H1 (cell line): ENCODE data around the gene CWH43. TPM values are rescaled to one million over a fixed set of nuclear protein-coding genes. Genes with fewer than 3 reads are reported as not detected.

Experiments used
- CTCF ChIA-PET: fragments of 300-600 bp; sonication (Branson Sonifier 250); formaldehyde crosslinking; loops from one replicate; lab custom pipeline; 2021; ENCODE audit not compliant: partially characterized antibody; lab: Charles Lee
- POLR2A ChIA-PET: fragments of 300-600 bp; sonication (Branson Sonifier 250); formaldehyde crosslinking; loops from one replicate; lab custom pipeline; 2021; ENCODE audit warnings: inconsistent platforms; ENCODE audit not compliant: partially characterized antibody; lab: Charles Lee
- DNase-seq, 2 experiments: peaks; one replicate each; pipeline versions ENCODE4 v3.0.0 to v3.0.0-alpha.2; 2010 to 2022; ENCODE audit warnings: low spot score in 2 of 2, low read depth in 1 of 2, mixed read lengths in 1 of 2
- FAIRE-seq: peaks from 2 replicates; lab custom pipeline; 2011; peaks lifted over from hg19 to GRCh38; lab: Jason Lieb, UNC
- H2AFZ ChIP-seq: 2 replicates; pipeline ENCODE4 v1.8.1; 2012; ENCODE audit warnings: low read length, inconsistent platforms
- H2AK5ac ChIP-seq: 2 replicates; pipeline ENCODE4 v1.6.1; 2013; ENCODE audit warnings: low read depth, low read length
- H2BK120ac ChIP-seq: replicated peaks from 2 replicates; pipeline ENCODE3; 2013; ENCODE audit warnings: low read depth, low read length, inconsistent platforms
- H2BK12ac ChIP-seq: 2 replicates; pipeline ENCODE4 v1.6.1; 2013; ENCODE audit warnings: low read depth, low read length
- H2BK15ac ChIP-seq: 2 replicates; pipeline ENCODE4 v1.6.1; 2013; ENCODE audit warnings: low read length
- H2BK20ac ChIP-seq: 2 replicates; pipeline ENCODE4 v1.6.1; 2013; ENCODE audit warnings: low read length
- H2BK5ac ChIP-seq: 2 replicates; pipeline ENCODE4 v1.6.1; 2013; ENCODE audit warnings: low read depth, low read length
- H3K14ac ChIP-seq: 2 replicates; pipeline ENCODE4 v1.6.1; 2013; ENCODE audit warnings: inconsistent platforms; ENCODE audit not compliant: insufficient read length
- H3K18ac ChIP-seq: 2 replicates; pipeline ENCODE4 v1.6.1; 2013; ENCODE audit warnings: low read length; ENCODE audit errors: extremely low read depth
- H3K23ac ChIP-seq: 2 replicates; pipeline ENCODE4 v1.6.1; 2013; ENCODE audit warnings: inconsistent platforms; ENCODE audit not compliant: insufficient read length
- H3K23me2 ChIP-seq: 2 replicates; pipeline ENCODE4 v1.6.1; 2013; ENCODE audit warnings: low read depth, low read length
- H3K27ac ChIP-seq: 2 replicates; pipeline ENCODE4 v1.6.1; 2011; ENCODE audit warnings: low read depth, low read length, inconsistent platforms
- H3K27me3 ChIP-seq, 4 experiments: replicated peaks in 1 of 4; 1 replicate in 1 of 4; 2 replicates in 3 of 4; pipeline versions ENCODE4 v1.6.1 to v1.8.1; 2011 to 2013; ENCODE audit warnings: low read length in 3 of 4, mild to moderate bottlenecking in 3 of 4, inconsistent platforms in 2 of 4, mixed read lengths in 2 of 4, moderate library complexity in 1 of 4; ENCODE audit not compliant: control insufficient read depth in 3 of 4, insufficient read depth in 3 of 4; ENCODE audit errors: extremely low read depth in 1 of 4
- H3K36me3 ChIP-seq, 4 experiments: 2 replicates each; pipeline versions ENCODE4 v1.6.1 to v1.8.1; 2011 to 2013; ENCODE audit warnings: mild to moderate bottlenecking in 4 of 4, low read length in 3 of 4, moderate library complexity in 2 of 4, control low read depth in 1 of 4, inconsistent platforms in 1 of 4; ENCODE audit not compliant: insufficient read depth in 4 of 4, control insufficient read depth in 2 of 4
- H3K4ac ChIP-seq: replicated peaks from 2 replicates; pipeline ENCODE3; 2013; ENCODE audit warnings: low read length, low read depth, mixed read lengths, inconsistent platforms; ENCODE audit not compliant: insufficient read length
- H3K4me1 ChIP-seq, 4 experiments: replicated peaks in 1 of 4; 1 replicate in 1 of 4; 2 replicates in 3 of 4; pipeline versions ENCODE4 v1.6.1 to v1.8.1; 2011 to 2013; ENCODE audit warnings: low read length in 3 of 4, inconsistent platforms in 2 of 4, mixed read lengths in 1 of 4; ENCODE audit not compliant: insufficient read depth in 4 of 4, control insufficient read depth in 3 of 4
- H3K4me2 ChIP-seq, 2 experiments: 2 replicates each; pipeline versions ENCODE4 v1.6.1 to v1.8.1; 2011 to 2013; ENCODE audit warnings: low read depth in 2 of 2, low read length in 2 of 2, control low read depth in 1 of 2, inconsistent platforms in 1 of 2, mild to moderate bottlenecking in 1 of 2; ENCODE audit not compliant: insufficient read depth in 1 of 2
- H3K4me3 ChIP-seq, 4 experiments: fragments of 200-600, 300-600 bp in 1 of 4; sonication (generic), shearing (Covaris generic), sonication (Bioruptor Twin) in 1 of 4; 2 replicates each; pipeline versions ENCODE4 v1.5.1 to v1.8.1; 2011 to 2016; ENCODE audit warnings: low read length in 4 of 4, low read depth in 3 of 4, control low read depth in 2 of 4, inconsistent platforms in 2 of 4, mild to moderate bottlenecking in 2 of 4, mixed read lengths in 1 of 4, moderate library complexity in 1 of 4; ENCODE audit not compliant: insufficient read depth in 2 of 4; ENCODE audit errors: extremely low read depth in 1 of 4
- H3K56ac ChIP-seq: replicated peaks from 2 replicates; pipeline ENCODE3; 2013; ENCODE audit warnings: low read depth, mild to moderate bottlenecking, mixed read lengths, low read length, inconsistent platforms; ENCODE audit not compliant: insufficient read length
- H3K79me1 ChIP-seq: 2 replicates; pipeline ENCODE4 v1.6.1; 2013; ENCODE audit warnings: low read depth, low read length, control low read depth
- H3K79me2 ChIP-seq, 2 experiments: 2 replicates each; pipeline versions ENCODE4 v1.6.1 to v1.8.1; 2012 to 2013; ENCODE audit warnings: low read length in 2 of 2, mild to moderate bottlenecking in 2 of 2, inconsistent platforms in 1 of 2; ENCODE audit not compliant: insufficient read depth in 2 of 2, control insufficient read depth in 1 of 2
- H3K9ac ChIP-seq, 4 experiments: replicated peaks in 1 of 4; 1 replicate in 1 of 4; 2 replicates in 3 of 4; pipeline versions ENCODE4 v1.6.1 to v1.8.1; 2011 to 2013; ENCODE audit warnings: low read depth in 3 of 4, low read length in 3 of 4, control low read depth in 2 of 4, mild to moderate bottlenecking in 2 of 4, moderate library complexity in 2 of 4, inconsistent platforms in 1 of 4; ENCODE audit errors: extremely low read depth in 1 of 4
- H3K9me3 ChIP-seq, 2 experiments: 2 replicates each; pipeline versions ENCODE4 v1.6.1 to v1.8.1; 2012 to 2013; ENCODE audit warnings: mild to moderate bottlenecking in 2 of 2, moderate library complexity in 2 of 2, control low read depth in 1 of 2, inconsistent platforms in 1 of 2, low read depth in 1 of 2, low read length in 1 of 2, mixed read lengths in 1 of 2; ENCODE audit not compliant: insufficient read depth in 2 of 2
- H4K20me1 ChIP-seq, 2 experiments: replicated peaks in 1 of 2; 2 replicates each; pipeline versions ENCODE3 to v1.8.1; 2011 to 2013; ENCODE audit warnings: inconsistent platforms in 2 of 2, low read length in 2 of 2, mild to moderate bottlenecking in 1 of 2; ENCODE audit not compliant: insufficient read depth in 2 of 2, control insufficient read depth in 1 of 2
- H4K5ac ChIP-seq: 2 replicates; pipeline ENCODE4 v1.6.1; 2013; ENCODE audit warnings: low read length, low read depth, mixed read lengths, inconsistent platforms; ENCODE audit not compliant: insufficient read length
- H4K8ac ChIP-seq: 2 replicates; pipeline ENCODE4 v1.8.0; 2013; ENCODE audit warnings: mild to moderate bottlenecking, moderate library complexity, low read length, inconsistent platforms; ENCODE audit not compliant: insufficient read depth; ENCODE audit errors: extremely low read depth
- H4K91ac ChIP-seq: replicated peaks from 2 replicates; pipeline ENCODE3; 2013; ENCODE audit warnings: low read length, mixed read lengths, inconsistent platforms; ENCODE audit not compliant: insufficient read length
- EGR1 ChIP-seq: IDR thresholded peaks from 2 replicates; pipeline ENCODE4 v1.6.1; 2011; ENCODE audit warnings: low read depth, low read length, borderline replicate concordance
- EZH2 ChIP-seq: fragments of 200-600 bp; sonication (generic); IDR thresholded peaks from 2 replicates; pipeline ENCODE4 v1.7.1; 2012; ENCODE audit warnings: low read depth, mild to moderate bottlenecking, moderate library complexity, low read length, inconsistent platforms; ENCODE audit not compliant: severe bottlenecking
- JUN ChIP-seq: IDR thresholded peaks from 2 replicates; pipeline ENCODE4 v1.6.1; 2011; ENCODE audit warnings: low read depth, mild to moderate bottlenecking, improper control_type of control experiment, low read length
- KDM4A ChIP-seq: IDR thresholded peaks from one replicate; pipeline ENCODE4 v1.7.1; 2012; ENCODE audit warnings: low read depth, mild to moderate bottlenecking, moderate library complexity, low read length, inconsistent platforms; ENCODE audit not compliant: severe bottlenecking
- MAFK ChIP-seq: IDR thresholded peaks from 2 replicates; pipeline ENCODE4 v1.6.1; 2012; ENCODE audit warnings: low read depth, mild to moderate bottlenecking, improper control_type of control experiment, low read length
- PHF8 ChIP-seq: fragments of 200-600 bp; sonication (generic); conservative IDR thresholded peaks from 2 replicates; pipeline ENCODE4 v1.7.1; 2012; ENCODE audit warnings: low read depth, mild to moderate bottlenecking, inconsistent platforms, low read length, moderate library complexity
- POLR2AphosphoS5 ChIP-seq: IDR thresholded peaks from 2 replicates; pipeline ENCODE4 v1.6.1; 2011; ENCODE audit warnings: low read depth, low read length
- POU5F1 ChIP-seq: IDR thresholded peaks from 2 replicates; pipeline ENCODE4 v1.6.1; 2011; ENCODE audit warnings: low read depth, mild to moderate bottlenecking, low read length, moderate library complexity
- RBBP5 ChIP-seq: IDR thresholded peaks from 2 replicates; pipeline ENCODE4 v1.7.1; 2012; ENCODE audit warnings: low read depth, mild to moderate bottlenecking, inconsistent platforms, low read length, moderate library complexity, borderline replicate concordance
- RNF2 ChIP-seq: fragments of 200-900, 300-1000 bp; sonication (generic); IDR thresholded peaks from 2 replicates; pipeline ENCODE4 v1.7.1; 2016; ENCODE audit warnings: borderline replicate concordance, low read depth, mild to moderate bottlenecking, antibody characterized with exemption, low read length; ENCODE audit not compliant: poor library complexity, severe bottlenecking; ENCODE audit errors: missing control alignments
- SUZ12 ChIP-seq: fragments of 200-600 bp; sonication (generic); IDR thresholded peaks from 2 replicates; pipeline ENCODE4 v1.6.1; 2012; ENCODE audit warnings: mild to moderate bottlenecking, inconsistent platforms, low read length, moderate library complexity, mixed read lengths
- TAF1 ChIP-seq: IDR thresholded peaks from 2 replicates; pipeline ENCODE4 v1.6.1; 2011; ENCODE audit warnings: mild to moderate bottlenecking, low read depth, low read length
- ZNF274 ChIP-seq: IDR thresholded peaks from 2 replicates; pipeline ENCODE4 v1.7.0; 2012; ENCODE audit warnings: low read length, borderline replicate concordance; ENCODE audit errors: extremely low read depth
- WGBS, 2 experiments: shearing (Covaris generic) in 1 of 2; methylation state at CpG; one replicate each; pipeline versions ENCODE4 v1.1.6 to v1.1.7; 2013 to 2015; ENCODE audit warnings: low lambda C conversion rate in 2 of 2, mixed read lengths in 2 of 2, inconsistent platforms in 1 of 2, low coverage in 1 of 2, missing lambda C conversion rate in 1 of 2; ENCODE audit not compliant: insufficient replicate concordance in 2 of 2, insufficient coverage in 1 of 2, insufficient read length in 1 of 2; ENCODE audit errors: extremely low coverage in 1 of 2, missing lambda C conversion rate in 1 of 2; 5-methylcytosine and 5-hydroxymethylcytosine counted together
- polyA plus RNA-seq, 7 experiments: library from polyadenylated mRNA; depleted of rRNA in 3 of 7; stranded (reverse) in 5 of 7; unstranded in 2 of 7; fragments of >200 nt in 5 of 7; fragments of 200-250 nt in 2 of 7; gene quantifications; 1 replicate in 5 of 7; 2 replicates in 1 of 7; 4 replicates in 1 of 7; pipeline versions ENCODE4 v1.2.1 to v1.2.3, GENCODE V29; 2011 to 2013; ENCODE audit warnings: missing spikeins in 2 of 7, mixed read lengths in 2 of 7
- total RNA-seq: library from RNA; stranded (reverse); fragmentation: NEBNext Ultra II Directional; extraction: Animal tissue kit (Norgen Biotek cat#: 25700); gene quantifications from 2 replicates; pipeline ENCODE4 v1.2.1, GENCODE V29; 2021
- TF ChIP-seq, protein P1 (sequence below): IDR thresholded peaks from 2 replicates; pipeline ENCODE4 v1.6.1; 2012; ENCODE audit warnings: inconsistent platforms

CWH43 gene
- total and polyA plus RNA-seq, 2 of the 8 experiments (the other 6 are each of a cell fraction or from before 2014, with no cell fraction given): not detected

DNA sequence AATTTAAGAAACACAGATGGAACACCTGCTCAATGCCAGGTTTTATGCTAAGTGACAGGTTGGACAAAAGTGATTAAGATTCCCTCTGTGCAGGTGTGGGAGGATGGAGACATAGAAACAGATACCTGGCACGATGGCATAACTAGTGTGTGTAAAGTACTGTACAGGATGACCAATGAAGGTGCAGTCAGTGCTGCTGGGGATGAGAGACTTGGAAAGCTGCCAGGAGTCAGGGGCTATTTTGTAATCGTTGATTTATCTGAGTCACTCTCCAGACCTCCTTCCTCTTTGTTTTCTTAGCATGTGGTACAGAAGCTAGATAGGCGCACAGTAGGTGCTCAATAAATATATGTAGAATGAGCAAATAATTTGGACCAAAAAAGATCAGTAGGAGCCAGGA, 58.2 kb downstream of the CWH43 start:
- Histone ChIP-seq H3K79me2 (no peaks in the 10 kb centered on the region), H2BK12ac (no peak overlapping the region), H3K18ac (no peak overlapping the region), H3K14ac (no peak overlapping the region), H3K27ac (no peak overlapping the region), H3K4me2 (no peak overlapping the region), H3K9ac (no peak overlapping the region), H3K4me3 (no peak overlapping the region), H4K91ac (no peak overlapping the region), H4K20me1 (no peaks in the 10 kb centered on the region), H3K27me3 (no peaks in the 10 kb centered on the region), H3K23me2 (no peaks in the 10 kb centered on the region), H3K23ac (no peak overlapping the region), H3K4ac (no peak overlapping the region), H2AK5ac (no peak overlapping the region), H4K5ac (no peak overlapping the region), H4K8ac (no peak overlapping the region), H3K4me1 (no peaks in the 10 kb centered on the region), H3K36me3 (no peaks in the 10 kb centered on the region), H2AFZ (no peak overlapping the region), H3K56ac (no peak overlapping the region), H3K79me1 (no peaks in the 10 kb centered on the region), H3K9me3 (peaks cover 47 to 53% of the 10 kb centered on the region in 2 experiments), H2BK20ac (no peak overlapping the region), H2BK5ac (no peak overlapping the region), H2BK120ac (no peak overlapping the region), H2BK15ac (no peak overlapping the region)
- ChIA-PET POLR2A (no interaction called here), CTCF (no interaction called here)
- WGBS, 2 experiments: 73% methylated on average over 3 of the region's 3 CpGs; no CpG with 5 or more reads in 1 of the 2 experiments
- FAIRE-seq (no peak), DNase-seq (no peak)
- TF ChIP-seq JUN: no peak
- TF ChIP-seq MAFK: no peak
- TF ChIP-seq, protein P1, sequence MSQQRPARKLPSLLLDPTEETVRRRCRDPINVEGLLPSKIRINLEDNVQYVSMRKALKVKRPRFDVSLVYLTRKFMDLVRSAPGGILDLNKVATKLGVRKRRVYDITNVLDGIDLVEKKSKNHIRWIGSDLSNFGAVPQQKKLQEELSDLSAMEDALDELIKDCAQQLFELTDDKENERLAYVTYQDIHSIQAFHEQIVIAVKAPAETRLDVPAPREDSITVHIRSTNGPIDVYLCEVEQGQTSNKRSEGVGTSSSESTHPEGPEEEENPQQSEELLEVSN: no peak
- no peak for TF ChIP-seq KDM4A
- no peak for TF ChIP-seq RBBP5
- TF ChIP-seq PHF8: no peak
- TF ChIP-seq POU5F1: no peak
- no peak for TF ChIP-seq SUZ12
- no peak for TF ChIP-seq POLR2AphosphoS5
- TF ChIP-seq EZH2: no peak
- TF ChIP-seq ZNF274: no peak
- no peak for TF ChIP-seq TAF1
- no peak for TF ChIP-seq RNF2
- TF ChIP-seq EGR1: no peak
